Occipital lobe (tissue), 2 donors: ENCODE measurements around the gene PPP1R7. TPM values are rescaled to one million over a fixed set of nuclear protein-coding genes. Genes with fewer than 3 reads are reported as not detected.

ENCODE experiments used
- DNase-seq: peaks from one replicate; lab custom pipeline; 2025; lab: John Stamatoyannopoulos, UW
- total RNA-seq: library from RNA; depleted of rRNA; stranded (reverse); fragments of >200 nt; gene quantifications from one replicate; pipeline ENCODE4 v1.2.3, GENCODE V29; 2014

Gene PPP1R7
- total RNA-seq, 1 donor from 2014 or later = 38.5 TPM

DNA sequence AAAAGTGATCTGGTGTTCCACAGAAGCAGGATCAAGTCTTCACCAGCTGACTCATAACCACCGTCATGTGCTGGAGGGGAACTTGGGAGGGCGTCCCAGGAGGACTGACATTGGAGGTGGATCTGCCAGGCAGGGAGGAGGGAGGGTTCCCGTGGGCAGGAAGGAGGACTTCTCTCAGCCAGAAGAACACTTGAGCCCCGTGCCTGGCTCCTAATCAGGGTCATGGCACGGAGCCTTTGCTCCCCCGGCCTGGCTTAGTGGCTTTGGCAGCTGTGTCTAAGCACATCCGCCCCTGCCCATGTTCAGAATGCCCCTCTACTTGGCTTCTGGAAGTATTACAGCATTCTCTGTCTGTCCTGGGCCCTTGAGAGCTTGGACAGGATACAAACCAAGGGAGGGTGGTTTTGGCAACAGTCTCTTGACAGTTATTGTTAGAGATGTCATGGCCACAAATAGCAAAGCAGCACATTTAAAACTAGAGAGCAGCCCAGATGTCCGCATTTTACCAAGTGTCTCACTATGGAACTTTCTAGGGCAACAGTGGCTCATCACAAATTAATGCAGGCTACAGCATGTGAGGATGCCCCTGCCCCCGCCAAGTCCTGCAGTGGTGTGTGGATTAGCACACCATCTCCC, 11.5 kb downstream of the PPP1R7 start:
- DNase-seq = peak; percentile 78

DNA sequence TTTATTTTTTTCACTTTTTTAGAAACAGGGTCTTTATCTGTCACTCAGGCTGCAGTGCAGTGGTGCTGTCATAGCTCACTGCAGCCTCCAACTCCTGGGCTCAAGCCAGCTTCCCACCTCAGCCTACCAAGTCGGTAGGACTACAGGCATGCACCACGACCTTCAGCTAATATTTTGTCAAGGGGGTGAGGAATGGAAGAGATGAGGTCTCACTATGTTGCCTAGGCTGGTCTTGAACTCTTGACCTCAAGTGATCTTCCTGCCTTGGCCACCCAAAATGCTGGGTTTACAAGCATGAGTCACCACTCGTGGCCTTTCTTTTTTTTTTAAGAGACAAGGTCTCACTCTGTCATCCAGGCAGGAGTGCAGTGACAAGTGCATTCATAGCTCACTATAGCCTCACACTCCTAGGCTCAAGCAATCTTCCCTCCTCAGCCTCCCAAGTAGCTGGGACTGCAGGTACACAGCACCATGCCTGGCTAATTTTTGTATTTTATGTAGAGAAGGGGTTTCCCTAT, 13.4 kb downstream of the PPP1R7 start:
- DNase-seq = no peak

DNA sequence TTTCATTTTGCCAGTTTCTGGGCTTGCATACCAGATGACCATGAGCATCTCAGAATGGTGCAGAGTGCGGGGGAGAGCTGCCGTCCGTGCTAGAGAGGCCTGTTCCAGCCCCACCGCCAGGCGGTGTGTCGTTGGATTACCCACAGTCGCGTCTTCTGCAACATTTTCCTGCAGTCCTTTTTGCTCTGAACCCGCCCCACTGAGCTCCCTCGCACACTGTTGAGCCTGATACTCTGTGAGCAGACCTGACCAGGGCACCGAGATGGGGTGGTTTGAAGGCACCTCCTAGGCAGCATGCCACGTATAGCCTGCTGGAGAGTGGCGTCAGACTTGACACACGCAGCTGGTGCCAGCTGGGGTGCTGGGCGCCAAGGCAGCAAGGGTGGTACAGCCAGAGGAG, 18.1 kb downstream of the PPP1R7 start:
- no peak for DNase-seq

DNA sequence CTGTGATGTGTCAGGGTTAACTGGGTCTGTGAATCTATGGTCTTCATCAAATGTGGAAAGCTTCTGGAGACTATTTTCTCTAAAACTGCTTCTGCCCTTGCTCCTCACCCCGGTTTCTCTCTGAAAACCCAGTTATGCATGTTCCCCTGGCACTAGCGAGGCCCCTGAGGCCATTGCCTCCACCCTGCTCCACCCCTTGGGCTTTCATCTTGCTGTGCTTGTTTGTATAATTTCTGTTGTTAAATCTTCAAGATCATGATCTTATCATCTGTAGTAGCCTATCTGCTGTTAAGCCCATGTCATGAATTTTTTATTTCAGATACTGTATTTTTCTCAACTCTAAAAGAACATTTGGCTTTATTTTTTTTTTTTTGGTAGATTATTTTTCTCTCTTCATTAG, 23.3 kb downstream of the PPP1R7 start:
- no peak for DNase-seq

DNA sequence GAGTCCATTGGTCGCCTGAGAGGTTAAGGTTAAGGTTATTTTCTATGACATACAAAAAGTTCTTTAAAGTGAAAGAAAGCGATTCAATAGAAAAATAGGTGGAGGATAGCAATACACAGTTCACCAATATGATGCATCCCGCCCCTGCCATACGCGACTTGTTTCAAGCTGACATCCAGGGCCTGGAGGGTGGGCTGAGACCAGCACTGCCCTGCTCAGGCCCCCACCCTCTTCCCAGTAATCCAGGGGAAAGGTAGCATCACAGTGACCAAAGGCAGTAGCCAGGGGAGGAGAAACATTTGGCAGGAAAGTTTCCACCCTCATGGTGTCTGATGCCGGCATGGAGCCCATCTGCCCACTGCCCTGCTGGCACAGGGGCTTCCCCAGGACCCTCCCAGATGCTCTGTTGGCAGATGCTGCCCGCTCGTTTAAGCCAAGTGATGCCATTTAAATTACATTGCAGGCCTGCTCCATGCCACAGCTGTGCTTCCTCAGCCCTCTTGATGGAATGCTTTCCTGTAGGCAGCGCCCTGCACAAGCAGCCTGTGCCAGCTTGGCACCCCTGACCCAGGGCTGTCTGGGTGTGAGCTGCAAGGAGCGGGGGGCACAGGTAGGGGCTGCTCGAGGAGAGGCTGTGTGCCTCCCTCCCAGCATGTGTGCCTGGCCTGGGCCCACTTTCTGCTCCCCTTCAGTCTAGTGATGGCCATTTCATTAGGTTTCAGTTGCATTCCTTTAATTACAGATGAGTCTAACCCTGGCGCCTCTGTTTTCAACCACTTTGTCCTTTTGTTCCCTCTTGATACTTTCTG, 27.5 kb downstream of the PPP1R7 start:
- DNase-seq = no peak

DNA sequence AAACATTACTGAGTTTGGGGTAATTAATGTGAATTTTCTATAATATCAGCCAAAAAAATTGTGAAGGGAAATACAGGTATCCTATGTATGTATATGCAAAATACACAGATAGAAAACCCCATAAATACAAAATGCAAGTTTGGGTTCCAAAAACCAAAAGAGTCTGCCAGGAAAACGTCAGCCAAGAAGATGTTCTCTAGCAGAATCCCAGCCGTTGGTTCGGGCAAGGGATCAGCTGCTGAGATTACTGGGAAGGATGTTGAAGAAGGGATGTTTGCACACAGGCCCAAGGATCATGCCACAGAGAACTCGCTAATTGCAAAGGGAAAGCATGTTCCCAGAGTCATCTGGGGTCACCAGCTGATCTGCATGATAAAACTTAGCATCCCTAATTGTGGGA, 28.7 kb downstream of the PPP1R7 start:
- DNase-seq = no peak

DNA sequence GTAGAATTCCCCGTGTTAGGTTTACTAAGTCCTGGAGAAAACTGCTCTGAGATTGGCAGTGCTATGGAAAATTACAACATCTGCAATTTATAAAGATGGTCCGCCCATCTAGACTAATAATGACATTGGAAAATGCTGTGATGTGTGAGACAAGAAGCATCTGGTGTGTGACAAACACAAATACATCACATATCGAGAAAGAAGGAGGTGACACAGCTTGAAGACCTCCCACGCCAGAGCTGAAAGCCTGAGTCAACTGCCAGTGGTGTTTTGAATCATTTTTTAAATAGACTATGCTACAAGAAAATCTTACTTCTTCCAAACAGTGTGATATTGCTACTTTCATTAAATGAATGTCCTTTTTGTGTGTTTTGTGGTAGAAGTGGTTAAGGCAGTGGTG, 29.6 kb downstream of the PPP1R7 start:
- no peak for DNase-seq

DNA sequence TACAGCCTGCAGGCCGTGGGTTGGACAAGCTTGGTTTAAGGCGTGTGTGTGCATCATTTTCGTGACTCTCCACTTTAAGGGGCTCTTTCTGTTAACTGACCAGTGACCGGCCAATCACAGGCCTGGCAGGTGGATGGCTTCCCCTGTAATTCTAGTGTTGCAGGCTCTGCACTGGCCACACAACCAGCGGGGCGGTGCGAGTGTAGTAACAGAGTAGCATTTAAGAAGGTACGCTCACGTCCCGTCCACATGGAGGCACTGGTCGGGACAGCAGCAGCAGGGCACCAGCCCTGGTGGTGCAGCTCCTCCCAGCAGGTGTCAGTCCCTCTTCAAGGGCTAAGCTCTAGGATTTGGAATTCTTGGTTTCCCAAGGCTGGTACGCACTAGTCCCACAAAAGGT, 30.2 kb downstream of the PPP1R7 start:
- DNase-seq = no peak

DNA sequence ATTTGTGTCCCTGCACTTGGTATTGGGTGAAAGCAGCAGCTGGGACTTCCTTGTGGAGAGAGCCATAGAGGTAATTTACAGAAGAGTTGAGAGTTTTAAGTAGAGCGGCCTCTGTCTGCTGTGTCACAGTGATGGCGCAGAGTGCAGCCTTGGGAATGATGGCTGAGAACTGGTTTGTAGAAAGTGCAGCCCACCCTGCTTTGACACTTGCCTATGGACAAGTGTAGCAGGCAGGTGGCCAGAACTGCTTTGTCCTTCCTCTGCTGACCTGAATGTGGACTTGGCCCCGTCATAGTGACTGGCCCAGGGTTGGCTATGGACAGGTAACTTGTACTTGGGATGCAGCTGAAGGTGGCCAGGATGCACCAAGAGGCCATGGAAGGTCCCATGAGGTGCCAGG, 31.9 kb downstream of the PPP1R7 start:
- no peak for DNase-seq

DNA sequence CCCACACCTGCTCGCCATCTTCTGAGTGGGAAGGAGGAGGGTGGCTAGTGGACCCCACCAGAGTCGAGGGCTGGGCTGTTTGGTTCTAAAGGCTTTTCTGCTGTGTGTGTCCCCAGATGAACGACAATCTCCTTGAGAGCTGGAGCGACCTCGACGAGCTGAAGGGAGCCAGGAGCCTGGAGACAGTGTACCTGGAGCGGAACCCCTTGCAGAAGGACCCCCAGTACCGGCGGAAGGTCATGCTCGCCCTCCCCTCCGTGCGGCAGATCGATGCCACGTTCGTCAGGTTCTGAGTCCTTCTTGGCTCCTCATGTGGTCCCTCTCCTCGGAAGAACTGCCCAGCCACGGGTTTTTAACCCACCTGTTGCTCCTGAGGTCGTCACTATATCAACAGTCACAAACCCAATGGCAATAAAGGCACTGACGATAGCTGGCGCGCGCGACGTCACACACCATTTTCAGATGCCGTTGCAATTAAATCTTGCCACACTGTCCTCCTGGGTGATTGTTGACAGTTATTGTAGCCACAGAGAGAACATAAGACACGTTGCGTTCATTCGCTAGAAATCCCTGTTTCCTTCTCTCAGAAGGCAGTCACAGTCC, 32.4 kb downstream of the PPP1R7 start:
- DNase-seq = no peak

DNA sequence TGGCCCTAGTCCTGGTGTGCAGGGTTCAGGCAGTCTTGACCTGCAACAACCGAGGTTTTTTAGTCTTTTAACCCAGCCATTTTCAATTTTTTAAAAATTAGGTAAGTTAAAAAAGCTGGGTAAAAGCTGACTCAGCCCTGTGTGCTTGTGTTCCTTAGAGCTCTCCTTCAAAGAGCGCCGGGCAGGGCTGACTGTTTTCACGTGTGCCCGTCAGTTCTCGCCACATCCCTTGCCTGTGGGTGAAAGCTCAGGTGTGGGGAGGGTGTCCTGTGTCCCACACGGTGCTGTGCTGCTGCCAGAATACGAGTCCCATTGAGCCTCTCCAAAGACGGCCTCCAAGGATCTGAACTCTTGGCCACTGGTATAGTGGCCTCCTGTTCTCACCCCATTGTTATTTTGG, 33.0 kb downstream of the PPP1R7 start:
- DNase-seq = no peak

DNA sequence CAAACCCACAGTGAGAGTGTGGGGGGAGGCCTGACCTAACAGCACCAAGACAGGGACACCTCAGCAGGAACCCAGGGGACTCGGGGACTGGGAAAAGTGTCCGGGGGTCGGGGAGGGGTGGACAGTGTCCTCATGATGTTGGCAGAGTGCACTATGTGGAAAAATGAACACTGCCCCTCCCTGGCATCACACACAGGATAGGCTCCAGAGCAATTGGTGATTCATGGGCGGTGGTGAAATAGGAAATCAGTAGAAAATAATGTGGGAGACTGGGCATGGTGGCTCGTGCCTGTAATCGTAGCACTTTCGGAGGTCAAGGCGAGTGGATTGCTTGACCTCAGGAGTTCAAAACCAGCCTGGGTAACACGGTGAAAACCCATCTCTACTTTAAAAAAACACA, 34.6 kb downstream of the PPP1R7 start:
- no peak for DNase-seq

DNA sequence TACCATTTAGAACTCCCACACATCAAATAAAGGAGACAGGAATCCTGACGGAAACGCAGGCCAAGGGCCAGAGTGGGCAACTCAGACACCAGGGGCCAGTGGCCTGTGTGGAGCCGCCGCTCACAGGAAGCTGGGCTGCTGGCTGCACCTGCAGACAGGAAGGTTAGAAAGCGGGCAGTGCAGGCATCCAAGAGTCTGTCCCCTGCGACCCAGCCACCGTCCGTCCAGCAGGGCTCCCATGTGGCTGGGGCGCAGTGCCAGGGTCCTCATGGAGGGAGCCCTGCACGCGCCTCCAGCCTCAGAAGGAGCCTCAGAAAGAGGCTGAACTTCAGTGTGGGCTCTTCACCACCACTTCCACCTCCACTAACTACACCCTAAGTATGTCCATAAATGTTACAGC, 35.7 kb downstream of the PPP1R7 start:
- no peak for DNase-seq

DNA sequence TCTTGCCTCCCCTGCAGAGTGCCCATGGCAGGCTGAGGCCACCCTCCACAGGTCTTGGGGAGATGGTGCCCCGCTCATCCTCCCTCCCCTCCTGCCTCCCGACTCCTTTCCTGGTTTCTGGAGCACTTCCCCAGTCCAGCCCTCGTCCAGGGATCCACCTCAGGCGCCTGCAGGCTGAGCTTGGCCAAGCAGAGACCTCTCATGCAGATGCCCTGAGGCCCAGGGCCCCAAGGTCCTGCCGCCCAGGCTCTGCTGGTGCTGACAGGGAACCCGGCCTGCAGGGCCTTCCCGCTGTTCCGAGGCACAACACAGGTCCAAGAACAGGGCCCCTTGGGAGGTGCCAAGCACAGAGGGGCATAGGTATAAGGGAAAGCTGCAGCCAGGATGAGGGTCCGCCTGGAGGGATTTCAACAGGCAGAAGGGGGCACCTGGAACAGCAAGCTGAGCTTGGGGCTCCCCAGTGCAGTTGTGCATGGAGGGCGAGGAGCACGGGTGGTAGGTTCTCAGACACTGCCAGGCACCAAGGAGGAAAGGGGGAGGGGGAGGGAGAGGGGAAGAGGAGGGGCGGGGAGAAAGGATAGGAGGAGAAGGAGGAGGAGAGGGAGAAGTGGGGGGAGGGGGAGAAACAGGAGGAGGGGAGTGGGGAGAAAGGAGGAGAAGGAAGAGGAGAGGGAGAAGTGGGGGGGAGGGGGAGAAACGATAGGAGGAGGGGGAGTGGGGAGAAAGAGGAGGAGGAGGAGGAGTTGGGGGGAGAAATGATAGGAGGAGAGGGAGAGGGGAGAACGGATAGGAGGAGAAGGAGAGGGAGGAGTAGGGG, 37.0 kb downstream of the PPP1R7 start:
- no peak for DNase-seq

DNA sequence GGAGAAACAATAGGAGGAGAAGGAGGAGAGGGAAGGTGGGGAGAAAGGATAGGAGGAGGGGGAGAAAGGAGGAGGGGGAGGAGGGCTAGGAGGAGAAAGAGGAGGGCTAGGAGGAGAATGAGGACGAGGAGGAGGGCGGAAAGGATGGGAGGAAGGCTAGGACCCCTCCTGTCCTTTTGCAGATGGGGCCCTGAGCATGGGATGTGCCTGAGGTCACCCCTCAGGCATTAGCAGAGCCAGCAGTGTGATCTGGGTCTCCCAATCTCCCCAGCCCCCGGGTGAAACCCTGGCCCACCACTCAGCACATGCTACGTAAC, 37.6 kb downstream of the PPP1R7 start:
- no peak for DNase-seq

DNA sequence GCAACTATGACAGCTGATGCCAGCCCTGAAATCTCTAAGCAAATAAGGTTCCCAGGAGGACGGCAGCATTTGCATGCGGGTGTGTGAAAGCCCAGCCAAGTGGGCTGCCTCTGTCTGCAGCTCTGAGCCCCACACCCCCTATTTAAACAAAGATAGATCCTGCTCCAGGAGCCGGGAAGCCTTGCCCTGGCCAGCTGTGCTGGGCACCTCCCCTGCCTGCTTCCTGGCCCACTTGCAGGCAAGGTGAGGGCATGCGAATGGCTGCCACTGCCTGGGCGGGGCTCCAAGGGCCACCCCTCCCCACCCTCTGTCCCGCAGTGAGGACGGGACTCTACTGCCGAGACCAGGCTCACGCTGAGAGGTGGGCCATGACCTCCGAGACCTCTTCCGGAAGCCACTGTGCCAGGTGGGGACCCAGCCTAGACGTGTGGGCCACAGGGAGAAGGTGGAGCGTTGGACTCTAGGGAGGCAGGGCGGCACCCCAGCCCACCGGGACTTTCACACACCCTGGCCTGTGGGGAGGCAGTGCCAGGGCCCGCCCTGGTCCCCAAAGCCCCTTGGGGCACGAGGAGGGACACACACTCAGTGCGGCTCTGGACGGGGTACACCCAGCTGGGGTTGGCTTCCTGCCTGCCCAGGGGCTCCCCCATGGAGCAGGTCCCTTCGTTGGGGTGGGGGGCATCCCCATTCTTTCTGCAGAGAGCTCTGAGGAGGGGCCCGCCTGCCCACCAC, 38.3 kb downstream of the PPP1R7 start, which contains the start of gene ANO7:
Gene ANO7, plus strand, starts transcription at position 317 of the 732 bp plus-strand sequence. CDS start 1,387 bp downstream, outside the sequence.
- DNase-seq = no peak

DNA sequence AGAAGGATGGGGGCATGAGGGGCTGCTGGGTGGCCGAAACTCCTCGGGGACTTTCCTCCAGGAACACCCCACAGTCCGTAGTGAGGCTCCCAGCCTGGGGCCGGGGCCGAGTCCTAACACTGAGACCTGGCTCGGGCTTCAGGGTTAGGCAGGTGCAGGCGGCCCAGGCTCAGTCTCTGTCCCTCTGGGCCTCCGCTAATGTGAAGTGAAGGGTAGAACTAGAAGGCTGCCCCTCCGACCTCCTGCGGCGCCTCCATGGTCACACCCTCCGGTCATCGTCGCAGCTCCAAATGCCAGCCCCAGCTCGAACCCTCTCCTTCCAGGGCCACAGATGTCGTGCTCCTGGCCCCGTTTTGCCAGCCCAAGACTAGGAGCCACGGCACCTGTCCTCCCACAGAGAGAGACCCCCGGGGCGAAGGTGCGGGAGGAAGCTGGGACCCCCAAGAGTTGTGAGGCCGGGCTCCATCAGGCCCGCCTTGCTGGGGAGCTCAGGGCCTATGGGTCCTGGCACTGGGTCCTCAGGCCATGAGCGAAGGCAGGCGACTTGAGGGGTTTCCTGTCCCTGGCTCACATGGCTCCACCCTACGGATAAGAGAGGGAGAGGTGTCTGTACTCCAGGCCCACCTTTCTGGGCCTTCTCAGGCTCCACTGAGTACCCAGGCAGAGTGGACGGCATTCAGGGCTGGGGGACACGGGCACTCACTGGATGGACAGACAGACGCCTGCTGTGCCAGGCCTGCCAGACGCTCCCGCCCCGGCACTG, 39.0 kb downstream of the PPP1R7 start:
- DNase-seq = no peak

DNA sequence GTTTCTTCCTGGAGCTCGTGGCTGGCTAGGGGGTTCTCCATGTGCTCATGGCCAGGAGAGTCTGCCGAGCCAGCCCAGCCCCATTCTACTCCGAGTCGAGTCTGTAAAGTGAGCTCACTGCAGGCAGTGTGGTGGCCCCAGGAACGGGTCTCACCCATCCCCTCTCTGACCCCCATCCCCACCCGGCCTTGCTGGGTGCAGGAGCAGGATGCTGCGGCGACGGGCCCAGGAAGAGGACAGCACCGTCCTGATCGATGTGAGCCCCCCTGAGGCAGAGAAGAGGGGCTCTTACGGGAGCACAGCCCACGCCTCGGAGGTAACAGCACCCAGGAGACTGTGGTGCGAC, 39.6 kb downstream of the PPP1R7 start:
- DNase-seq = no peak

DNA sequence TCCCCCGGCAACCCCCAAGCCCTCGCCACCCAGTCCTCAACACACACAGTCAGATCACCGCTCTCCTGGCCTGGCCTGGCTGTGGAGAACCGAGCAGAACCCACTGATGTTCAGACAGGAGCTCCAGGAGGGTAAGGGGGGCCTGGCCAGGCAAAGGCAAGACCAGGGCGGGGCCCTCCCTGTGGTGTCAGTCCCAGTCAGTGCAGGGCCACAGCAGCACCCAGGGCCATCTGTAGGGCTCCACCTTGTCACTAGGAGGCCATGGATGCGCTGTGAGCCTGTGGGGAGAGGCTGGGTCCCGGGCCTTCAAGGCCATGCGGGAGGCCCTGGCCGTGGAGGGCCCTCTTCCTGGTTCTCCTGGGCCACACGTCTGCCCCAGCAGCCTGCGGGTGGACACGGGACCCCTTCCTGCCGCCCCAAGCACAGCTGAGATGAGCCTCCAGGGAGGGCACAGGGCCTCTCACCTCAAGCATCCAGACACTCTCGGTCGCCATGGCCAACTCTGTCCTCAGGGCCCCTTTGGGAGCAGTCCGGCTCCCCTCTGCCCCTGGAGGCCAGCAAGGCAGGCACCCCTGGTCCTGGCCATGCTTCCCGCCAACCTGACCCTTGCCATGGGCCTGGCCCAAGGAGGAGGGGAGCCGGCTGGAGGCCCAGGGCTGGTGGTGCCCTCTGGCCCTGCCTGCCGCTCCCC, 40.2 kb downstream of the PPP1R7 start:
- no peak for DNase-seq

DNA sequence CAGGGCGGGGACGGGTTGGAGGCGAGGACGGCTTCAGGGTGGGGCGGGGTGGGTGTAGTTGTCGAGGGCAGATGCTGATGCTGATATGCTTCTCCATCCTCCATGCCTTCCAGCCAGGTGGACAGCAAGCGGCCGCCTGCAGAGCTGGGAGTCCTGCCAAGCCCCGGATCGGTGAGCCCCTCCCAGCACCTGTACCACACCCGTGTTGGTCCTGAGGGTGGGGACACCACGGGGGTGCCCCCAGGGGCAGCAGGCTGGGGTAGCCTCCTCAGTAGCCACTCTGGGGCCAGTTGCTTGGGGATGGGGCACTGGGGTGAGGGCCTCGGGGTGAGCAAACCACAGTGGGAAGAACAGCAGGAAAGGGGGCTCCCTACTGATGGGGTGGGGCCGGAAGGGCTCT, 40.8 kb downstream of the PPP1R7 start:
- DNase-seq = no peak
